Left renal cortex interstitium (tissue), 4 donors: ENCODE data around the gene DHRS1. TPM values are rescaled to one million over a fixed set of nuclear protein-coding genes. Genes with fewer than 3 reads are reported as not detected.

Source experiments
- DNase-seq, 4 donors: peaks; one replicate each; pipeline ENCODE4 v3.0.0-alpha.2; 2013; ENCODE audit warnings: low read depth in 4 of 4, low spot score in 2 of 4, missing footprints in 1 of 4
- polyA plus RNA-seq, 4 donors: library from polyadenylated mRNA; unstranded; fragments of 120-200 nt; gene quantifications; one replicate each; pipeline ENCODE4 v1.2.1, GENCODE V29; 2013; ENCODE audit not compliant: insufficient read length in 4 of 4

Gene DHRS1
- polyA plus RNA-seq, 4 donors: 41.0 to 52.5 (median 49.9) TPM

DNA sequence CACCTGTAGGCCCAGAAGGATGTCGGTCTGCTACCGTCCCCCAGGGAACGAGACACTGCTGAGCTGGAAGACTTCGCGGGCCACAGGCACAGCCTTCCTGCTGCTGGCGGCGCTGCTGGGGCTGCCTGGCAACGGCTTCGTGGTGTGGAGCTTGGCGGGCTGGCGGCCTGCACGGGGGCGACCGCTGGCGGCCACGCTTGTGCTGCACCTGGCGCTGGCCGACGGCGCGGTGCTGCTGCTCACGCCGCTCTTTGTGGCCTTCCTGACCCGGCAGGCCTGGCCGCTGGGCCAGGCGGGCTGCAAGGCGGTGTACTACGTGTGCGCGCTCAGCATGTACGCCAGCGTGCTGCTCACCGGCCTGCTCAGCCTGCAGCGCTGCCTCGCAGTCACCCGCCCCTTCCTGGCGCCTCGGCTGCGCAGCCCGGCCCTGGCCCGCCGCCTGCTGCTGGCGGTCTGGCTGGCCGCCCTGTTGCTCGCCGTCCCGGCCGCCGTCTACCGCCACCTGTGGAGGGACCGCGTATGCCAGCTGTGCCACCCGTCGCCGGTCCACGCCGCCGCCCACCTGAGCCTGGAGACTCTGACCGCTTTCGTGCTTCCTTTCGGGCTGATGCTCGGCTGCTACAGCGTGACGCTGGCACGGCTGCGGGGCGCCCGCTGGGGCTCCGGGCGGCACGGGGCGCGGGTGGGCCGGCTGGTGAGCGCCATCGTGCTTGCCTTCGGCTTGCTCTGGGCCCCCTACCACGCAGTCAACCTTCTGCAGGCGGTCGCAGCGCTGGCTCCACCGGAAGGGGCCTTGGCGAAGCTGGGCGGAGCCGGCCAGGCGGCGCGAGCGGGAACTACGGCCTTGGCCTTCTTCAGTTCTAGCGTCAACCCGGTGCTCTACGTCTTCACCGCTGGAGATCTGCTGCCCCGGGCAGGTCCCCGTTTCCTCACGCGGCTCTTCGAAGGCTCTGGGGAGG is 11.3 kb upstream of the DHRS1 start, which contains the start of gene LTB4R:
Gene LTB4R, plus strand, starts transcription at position 857 of the 959 bp plus-strand sequence. CDS start 4,150 bp downstream, outside the sequence.
- peak in 1 of 4 donors; percentile 55 for DNase-seq

DNA sequence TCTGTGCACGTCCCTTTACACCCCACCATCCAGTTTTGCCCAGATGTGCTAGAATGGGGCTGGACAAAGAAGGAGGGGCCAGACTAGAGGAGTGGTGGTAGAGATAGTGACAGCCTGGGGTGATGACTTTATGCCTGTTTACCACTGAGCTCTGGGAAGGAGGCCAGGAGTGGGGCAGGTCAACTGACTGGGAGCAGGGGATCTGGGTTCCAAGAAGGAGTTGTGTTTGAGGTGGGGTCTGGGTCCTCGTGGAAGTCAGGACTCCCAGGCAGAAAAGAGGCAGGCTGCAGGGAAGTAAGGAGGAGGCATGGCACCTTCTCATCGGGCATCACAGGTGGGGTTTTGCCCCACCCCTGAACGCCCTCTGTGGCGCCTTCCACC is 10.7 kb upstream of the DHRS1 start:
- no peak for DNase-seq

DNA sequence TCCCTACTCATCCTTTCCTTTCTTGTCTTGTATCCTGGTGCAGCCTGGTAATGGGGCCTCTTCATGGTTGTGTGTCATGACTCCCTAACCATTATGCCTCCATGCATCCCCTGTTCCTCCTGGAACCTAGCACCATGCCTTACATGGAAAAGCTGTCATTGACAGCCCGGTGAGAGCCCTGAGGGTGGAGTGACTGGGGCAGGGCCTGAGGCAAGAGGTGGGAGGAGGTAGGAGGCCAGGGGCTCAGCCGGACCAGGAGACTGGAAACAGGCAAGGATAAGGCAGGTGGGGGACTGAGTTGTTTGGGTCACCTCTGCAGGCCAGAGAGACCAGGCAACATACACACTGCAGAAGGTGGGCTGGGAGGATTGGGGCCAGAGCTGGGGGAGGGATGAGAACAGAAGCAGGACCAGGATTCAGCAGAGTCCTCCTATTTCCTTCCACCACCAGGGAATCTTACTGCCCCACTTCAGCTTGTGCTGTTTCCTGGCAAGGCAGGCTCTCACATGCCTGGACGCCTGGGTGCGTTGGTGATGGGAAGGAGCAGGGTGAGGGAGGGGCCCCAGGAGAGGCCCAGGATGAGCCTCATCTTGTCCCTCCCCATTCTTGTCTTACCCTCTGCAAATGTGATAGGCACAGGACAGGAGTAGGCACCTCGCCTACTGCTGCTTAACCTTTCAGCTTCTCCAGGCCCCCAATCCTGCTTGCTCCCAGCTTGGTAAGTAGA is 10.1 kb upstream of the DHRS1 start, which contains the start of gene LTB4R2:
Gene LTB4R2, plus strand, starts transcription at position 603 of the 727 bp plus-strand sequence. CDS start 525 bp downstream, outside the sequence.
- DNase-seq: no peak

DNA sequence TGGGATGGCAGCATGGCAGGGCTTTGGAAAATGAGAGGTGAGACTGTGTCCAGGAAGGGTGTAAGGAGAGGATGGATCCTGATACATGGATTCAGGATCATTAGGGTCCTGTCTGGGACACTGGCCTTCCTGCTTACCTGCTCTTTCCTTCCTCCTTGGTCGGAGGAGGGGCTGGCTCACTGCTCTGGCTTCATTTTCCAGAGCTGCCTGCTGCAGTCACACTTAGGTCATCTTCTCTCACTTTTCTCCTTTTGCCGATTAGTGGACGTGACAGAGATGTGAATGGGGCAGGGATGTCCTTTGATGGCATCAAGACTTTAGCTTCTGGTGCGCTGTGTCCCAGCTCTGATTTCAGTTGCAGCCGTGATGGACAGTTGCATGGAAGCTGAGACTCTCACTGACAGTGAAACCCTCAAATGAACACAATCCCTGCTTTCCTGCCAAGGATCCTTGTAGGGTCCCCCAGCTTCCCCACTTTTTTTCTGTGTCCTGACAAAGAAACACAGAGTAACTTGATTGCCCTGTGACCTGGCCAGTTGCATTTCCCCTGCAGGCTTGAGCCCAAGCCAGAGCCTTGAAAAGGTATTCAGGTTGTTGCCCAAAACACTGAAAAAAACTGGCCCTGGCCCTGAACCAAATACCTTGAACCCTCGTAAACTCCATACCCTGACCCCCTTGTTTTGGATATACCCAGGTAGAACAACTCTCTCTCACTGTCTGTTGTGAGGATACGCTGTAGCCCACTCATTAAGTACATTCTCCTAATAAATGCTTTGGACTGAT is 9.0 kb upstream of the DHRS1 start:
- DNase-seq: no peak

DNA sequence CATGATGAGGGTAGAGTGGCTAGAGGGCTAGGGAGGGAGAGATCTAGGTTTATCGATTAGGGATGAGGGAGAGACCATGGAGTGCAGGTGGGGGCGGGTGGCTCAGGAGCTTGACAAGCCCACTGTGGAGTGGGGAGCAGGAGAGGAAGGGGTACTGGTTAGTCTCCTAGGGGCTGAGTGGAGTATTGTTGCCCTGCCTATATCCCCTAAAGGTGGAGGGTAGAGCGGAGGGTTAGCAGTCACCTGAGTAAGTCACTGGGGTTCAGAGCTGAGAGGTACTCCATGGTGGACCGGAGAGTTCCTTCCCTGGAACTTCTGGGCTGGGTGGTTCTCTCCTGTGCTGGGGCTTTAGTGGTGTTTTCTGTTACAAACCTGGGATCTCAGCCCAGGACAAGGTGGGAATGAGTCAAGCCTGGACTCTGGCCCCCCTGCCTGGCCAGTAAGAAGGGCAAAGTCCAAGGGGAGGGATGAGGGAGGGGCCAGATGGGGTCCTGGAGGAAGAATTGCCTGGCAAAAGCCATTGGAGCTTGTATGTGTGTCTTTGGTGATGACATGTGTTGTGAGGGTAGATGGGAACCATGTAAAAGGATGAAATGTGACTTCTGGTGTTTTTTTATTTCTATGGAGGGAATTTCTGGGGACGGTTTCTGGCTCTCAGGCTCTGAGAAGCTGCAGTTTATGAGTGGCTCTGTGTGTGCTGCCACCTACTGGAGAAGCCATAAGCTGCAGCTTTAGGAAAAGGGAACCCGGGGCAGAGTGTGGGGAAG is 8.2 kb upstream of the DHRS1 start, which contains the start of gene CIDEB:
Gene CIDEB, minus strand, starts transcription at position 403 of the 767 bp plus-strand sequence. Its CDS starts 119 bp downstream, at position 284.
- DNase-seq: no peak

DNA sequence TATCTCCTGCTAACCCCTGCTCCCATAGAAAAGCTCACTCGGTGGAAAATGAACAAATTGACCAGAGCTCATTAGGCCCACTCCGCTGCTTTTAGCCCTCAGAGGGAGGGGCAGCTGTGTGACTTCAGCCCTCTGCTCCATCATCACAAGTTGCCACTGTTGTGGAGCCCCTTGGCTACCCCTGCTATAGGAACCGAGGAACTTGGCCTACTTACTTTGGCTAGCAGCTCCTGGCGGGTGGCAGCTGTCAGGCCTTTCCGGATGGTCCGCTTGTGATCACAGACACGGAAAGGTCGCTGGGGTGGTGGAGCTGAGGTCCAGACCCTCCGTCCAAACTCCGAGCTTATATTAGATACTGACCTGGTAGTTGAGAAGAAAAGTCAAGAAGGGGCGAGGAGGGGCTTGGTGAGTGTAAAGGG is 7.6 kb upstream of the DHRS1 start:
- DNase-seq: no peak

DNA sequence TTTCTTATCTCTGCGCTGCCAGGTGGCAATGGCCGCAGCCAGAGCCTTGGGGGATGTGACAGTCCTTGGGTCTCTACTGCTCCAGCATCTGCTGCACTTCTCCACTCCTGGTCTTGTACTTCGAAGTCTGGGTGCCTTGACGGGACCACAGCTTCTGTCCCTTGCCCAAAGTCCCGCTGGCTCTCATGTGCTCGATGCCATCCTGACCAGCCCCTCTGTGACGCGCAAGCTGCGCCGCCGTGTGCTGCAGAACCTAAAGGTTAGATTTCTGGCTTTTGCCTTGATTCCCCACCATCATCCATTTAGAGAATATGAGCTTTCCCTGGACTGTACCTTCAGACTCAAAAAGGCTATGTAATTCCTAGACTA is 4.4 kb upstream of the DHRS1 start:
- no peak for DNase-seq

DNA sequence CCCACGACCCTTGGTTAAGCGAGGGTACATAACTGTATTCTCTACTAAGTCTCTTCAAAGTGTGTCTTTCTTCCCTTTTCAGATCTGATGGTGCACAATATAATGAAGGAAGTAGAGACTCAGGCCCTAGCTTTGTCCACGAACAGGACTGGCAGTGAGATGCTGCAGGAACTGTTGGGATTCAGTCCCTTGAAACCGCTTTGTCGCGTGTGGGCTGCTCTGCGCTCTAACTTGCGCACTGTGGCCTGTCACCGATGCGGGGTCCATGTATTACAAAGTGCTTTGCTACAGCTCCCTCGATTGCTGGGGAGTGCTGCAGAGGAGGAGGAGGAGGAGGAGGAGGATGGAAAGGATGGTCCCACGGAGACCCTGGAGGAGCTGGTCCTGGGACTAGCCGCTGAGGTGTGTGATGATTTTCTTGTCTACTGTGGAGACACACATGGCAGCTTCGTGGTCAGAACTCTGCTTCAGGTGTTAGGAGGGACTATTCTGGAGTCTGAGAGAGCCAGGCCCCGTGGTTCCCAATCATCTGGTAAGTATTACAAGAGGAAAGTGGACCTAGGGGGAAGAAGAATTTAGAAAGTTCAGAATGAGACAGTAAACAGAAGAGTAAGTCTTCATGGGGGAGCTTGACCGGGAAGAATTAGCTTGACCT is 873 bp upstream of the DHRS1 start:
- no peak for DNase-seq

DNA sequence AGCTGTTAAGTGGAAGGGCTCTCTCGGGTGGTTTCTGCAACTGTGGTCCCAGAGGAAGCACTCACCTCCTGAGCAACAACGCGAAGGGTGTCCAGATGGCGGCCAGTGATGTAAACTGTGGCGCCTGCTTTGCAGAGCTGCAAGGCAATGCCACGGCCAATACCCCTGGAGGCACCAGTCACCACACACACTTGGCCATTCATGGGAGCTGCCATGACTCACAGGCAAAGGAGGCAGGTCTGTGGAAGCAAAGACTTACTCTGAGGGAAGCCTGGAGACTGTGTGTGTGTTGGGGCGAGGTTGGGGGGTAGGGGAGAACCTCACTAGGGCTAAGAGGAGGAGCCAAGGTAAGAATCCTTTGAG is 707 bp downstream of the DHRS1 start:
- DNase-seq: no peak

DNA sequence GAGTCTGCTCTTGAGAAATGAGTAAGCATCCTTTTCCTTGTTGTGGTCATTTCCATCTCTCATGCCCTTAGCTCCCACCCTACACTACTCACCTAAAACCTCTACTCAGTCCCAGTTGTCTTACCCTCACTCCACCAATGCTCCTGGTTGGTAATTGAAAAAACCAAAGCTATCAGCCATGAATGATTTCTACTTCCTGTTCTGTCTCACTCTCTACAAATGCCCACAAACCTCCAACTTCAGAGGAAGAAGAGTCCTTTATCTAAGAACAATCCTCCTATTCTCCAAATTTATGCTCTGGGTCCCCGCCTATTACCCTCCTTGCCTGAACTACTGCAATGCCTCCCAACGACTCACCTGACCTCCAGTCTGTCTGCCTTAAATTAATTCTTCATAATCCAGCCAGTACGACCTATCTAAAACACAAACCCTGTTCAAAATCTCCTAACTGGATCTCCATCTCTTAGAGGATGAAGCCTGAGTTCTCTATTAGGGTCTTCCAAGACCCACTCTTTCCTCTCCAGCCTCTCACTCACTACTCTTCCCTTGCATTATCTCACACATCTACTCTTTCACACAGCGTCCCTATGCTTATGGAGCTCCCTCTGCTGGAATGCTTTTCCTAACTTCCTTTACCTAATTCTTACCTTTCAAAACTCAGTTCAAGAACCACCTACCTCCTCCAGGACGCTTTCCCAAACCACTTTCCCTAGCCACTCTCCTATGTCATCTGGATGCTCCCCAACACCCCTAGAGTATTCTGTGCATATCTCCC is 2.2 kb downstream of the DHRS1 start:
- DNase-seq: no peak

DNA sequence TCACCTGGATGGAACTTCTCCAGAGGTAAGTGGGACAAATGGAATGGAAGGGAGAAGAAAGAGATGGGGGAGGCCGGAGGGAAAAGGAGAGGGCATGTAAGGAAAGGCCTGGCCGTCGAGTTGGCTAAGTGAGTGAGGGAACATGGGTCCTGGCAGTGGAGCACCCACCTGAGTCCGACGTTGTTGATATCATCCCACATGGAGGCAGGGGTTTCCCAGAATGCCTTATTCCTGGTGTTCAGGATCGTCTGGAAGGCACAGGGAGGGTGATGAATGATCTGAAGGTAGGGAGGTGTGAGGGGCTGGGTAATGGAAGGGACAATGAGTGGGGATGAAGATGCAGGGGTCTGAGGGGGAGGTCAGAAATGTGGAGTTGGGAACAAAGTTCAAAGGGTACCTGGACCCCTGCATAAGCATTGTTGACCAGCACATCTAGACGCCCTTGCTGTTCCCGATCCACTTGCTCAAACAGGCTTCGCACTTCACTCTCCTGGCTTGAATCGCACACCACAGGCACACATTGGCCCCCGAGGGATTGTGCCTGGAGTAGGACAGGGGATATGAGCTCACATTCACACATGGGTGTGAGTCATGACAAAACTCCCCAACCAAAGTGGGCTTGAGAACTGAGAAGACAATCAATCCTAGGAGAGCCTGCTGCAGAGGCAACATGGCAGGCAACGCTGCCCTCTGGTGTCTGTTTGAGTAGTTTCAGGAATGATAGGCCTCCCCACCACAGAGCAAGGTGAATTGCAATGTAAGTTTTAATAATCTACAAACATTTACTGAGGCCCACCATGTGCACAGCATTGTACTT is 3.0 kb downstream of the DHRS1 start:
- no peak for DNase-seq

DNA sequence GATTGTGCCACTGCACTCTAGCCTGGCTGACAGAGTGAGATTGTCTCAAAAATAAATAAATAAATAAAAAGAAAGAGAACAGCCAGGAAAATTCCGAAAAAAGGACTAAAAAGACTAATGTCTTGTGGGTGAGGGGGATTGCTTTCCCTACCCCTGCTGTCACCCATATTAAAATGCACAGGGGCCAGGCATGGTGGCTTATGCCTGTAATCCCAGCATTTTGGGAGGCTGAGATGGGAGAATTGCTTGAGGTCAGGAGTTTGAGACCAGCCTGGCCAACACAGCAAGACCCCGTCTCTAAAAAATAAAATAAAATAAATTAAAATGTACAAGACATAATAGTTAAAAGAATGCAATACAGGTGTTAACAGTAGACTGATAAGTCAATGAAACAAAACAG is 6.1 kb downstream of the DHRS1 start:
- no peak for DNase-seq

DNA sequence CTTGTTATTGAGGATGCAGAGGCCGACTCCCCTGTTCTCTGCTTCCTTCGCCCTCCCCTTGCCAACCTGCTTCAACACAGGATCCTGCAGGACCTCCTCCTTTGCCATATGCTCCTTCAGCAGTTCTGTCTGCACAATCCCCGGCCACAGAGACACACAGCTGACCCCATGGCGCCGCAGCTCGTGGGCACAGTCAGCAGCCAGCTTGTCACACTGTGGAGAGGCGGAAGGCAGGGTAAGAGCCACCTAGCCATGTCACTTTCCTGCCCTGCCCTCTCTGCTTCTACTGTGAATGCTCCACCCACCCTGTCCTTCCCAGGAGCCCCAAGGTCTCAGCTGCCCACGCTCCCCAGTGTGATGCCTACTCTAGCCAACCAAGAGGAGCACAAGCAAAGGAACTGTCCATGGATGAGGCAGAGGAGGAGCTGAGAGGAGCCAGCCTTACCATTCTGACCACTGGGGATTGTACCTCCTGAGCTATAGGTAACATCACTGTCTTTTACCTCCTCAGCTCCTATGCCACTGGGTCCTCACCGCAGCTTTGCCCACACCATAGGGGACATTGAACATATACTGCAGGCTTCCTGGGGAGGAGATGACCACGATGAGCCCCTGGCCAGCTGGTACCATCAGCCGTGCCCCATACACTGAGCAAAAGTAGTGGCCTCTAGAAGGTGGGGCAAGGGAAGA is 7.3 kb downstream of the DHRS1 start:
- DNase-seq: no peak

DNA sequence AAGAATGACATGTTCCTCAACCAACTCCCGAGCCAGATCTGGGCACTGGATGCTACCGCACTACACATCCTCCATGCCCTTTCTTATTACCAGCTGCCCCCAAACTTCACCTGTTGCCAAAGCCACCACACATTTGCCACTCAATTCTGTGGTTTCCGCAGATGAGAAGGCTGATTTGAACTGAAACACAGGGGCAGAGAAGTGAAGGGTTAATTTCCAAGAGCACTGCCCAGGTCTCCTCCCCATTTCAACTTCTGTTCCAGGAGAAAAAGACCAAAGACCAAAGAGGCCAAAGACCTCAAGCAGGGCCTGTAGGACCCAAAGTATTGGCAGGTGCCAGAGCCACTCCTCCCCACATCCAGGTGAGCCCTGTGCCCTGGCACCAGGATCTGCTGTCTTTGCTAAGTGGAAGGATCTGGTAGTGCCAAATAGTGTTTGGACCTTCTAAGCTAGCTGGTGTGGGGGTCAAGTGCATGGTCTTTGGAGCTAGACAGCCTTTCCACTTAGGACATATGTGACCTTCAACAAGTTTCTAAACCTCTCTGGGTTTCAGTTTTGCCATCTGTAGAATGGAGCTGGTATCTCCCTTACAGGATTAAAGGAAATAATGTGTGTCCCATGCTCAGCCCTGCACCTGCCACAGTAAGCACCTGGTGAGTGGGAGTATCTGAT is 8.0 kb downstream of the DHRS1 start:
- no peak for DNase-seq

DNA sequence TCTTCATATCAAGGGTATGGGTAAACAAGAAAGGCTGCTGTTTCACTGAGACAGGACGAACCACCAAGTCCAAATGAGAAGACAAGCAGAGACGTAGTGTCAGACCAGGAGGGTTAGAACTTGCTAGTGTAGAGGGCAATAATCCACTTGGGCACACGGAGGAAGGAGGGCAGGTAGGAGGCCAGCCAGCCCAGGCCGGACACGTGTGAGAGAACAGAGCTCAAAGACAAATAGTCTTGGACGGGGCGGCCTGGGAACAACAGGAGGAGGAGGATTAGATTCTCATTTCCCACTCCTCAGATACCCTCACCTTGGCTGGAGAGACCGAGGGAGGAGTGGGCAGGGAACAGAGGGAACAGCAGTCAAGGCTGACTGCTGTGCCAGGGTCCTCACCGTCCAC is 8.8 kb downstream of the DHRS1 start:
- DNase-seq: no peak

DNA sequence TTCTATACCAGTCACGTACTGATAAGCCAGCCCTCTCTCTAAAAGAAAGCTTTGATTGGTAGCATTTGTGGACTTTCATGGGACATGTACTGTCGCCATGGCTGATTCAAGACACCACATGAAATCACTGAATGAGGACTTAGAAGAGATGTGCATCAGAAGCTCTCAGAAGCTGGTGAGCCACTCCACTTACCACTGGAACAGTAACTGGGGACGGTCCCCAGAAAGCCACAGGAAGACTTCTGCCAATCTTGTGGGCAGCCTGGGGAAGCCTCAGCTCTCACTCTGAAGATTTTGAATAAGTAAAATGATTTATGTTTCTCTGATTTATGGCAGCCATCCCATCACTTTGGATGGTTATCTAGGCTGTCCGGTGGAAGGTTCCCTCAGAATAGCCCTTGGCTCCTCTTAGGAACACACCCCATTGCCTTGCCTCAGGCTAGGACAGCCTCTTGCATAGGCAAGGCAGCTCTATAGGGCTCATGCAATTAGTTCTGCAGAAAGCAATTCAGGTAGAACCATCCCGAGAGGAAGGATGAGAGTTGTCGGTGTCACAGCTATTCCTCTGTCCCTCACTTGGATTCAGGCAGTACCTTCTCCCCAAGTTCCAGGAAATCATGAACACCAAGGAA is 9.8 kb downstream of the DHRS1 start:
- DNase-seq: no peak
